GM21447 (cell line): Measurements from ENCODE around the gene APPL2.

Experiments used
- ATAC-seq: cut with Tn5 transposase; IDR thresholded peaks from one replicate; pipeline ENCODE4 v1.9.1; 2021; ENCODE audit not compliant: unreplicated experiment

APPL2 gene

DNA sequence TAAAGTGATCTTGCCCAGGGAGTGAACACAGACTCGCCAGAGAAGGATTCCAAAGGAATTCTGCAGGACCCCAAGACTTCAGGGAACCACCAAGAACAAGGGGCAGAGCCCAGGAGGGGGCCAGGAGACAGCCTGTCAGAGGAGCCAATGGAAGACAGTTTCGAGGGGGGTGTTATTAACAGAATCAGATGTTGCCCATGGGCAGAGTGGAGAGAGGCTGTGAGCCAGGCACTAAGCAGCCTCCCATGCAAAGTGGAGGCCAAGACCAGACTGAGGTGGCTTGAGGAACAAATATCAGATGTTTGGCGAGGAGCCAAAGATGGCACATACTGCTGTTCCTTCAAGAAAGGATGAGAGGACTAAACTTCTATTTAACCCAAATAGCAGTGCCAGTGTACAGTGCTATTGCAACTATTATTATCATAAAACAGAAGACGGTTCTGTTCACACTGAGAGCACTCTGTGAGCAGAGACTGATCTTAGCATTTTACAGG is 12.6 kb downstream of the APPL2 start:
- ATAC-seq: no peak

DNA sequence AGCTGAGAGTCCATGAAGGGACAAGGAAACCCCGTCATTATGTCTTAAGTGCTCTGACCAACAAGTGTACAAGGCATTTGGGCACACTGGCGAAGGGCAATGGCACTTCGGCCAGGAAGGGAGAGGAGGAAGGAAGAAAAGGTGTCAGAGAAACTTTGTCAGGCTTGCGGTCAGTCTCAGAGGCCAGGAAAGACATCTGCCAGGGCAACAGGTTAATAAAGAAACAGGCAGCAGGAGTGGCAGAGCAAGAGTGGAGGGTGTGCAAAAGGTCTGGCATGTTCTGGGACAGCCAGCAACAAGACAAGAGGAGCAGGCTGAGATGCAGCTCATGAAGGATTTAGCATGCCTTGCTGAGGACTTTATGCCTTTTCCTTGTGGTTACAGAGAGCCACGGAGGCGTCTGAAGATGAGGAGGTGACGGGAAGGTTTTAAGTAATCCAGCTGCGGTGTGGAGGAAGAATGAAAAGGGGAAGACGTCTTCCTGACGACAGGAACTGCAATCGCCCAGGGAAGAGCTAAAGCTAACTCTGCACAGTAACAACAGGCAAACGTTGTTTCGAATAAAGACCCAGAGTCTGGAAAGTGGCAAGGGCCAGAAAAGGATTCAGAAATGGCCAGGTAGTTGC is 13.1 kb downstream of the APPL2 start:
- ATAC-seq: no peak

DNA sequence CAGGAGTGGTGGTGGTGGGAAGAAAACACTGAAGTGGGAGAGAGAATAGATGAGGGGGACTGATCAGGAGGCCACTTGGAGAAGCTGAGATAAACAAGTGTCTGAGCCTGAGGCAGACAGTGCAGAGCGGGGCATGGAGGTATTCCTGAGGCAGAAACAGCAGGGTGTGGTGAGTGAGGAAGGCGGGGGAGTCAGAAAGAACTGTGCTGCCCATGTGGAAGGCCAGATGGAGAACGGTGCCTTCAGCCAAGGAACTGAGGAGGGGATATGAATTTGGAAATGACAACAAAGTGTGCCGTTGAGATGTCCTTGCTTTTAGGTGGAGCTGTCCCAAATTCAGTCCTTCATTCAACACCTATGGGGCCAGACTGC is 13.7 kb downstream of the APPL2 start:
- no peak for ATAC-seq

GRCh38 chr12:105221583-105222283 is 14.2 kb downstream of the APPL2 start:
- no peak for ATAC-seq

- no peak for ATAC-seq
These were observed 15.1 kb downstream of the APPL2 start for GRCh38 chr12:105220929-105221290.

- no peak for ATAC-seq
These were observed 15.6 kb downstream of the APPL2 start for GRCh38 chr12:105220150-105220928.

- no peak for ATAC-seq
These were observed 16.5 kb downstream of the APPL2 start for GRCh38 chr12:105219261-105220028.

- no peak for ATAC-seq
These were observed 17.5 kb downstream of the APPL2 start for GRCh38 chr12:105218434-105218833.

DNA sequence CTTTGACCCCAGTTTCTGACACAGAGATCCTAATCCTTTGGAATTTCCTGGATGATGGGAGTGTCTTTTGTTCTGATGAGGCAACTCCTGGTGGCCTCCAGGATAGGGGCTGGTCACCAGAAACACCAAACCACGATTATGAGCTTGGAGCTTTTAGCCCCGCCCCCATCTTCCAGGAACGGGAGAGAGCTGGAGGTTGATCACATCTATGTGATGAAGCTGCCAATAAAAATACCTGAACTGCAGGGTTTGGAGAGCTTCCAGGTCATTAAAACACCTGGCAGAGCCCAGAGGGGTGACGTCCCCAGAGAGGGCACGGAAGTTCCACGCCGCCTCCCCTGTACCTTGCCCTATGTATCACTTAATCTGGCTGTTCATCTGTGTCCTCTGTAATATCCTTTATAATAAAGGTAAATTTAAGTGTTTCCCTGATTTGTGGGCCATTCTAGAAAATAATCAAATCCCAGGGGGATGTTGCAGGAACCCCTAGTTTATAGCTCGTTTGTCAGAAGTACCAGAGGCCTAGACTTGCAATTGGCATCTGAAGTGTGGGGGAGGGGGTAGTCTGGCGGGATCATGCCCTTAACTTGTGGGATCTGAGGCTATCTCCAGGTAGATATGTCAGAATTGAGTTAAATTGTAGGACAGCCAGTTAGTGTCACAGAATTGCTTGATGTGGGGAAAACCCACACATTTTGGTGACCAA is 21.2 kb downstream of the APPL2 start:
- ATAC-seq: no peak

GRCh38 chr12:105214148-105214547 is 21.8 kb downstream of the APPL2 start:
- no peak for ATAC-seq

GRCh38 chr12:105212438-105212837 is 23.5 kb downstream of the APPL2 start:
- ATAC-seq: no peak

DNA sequence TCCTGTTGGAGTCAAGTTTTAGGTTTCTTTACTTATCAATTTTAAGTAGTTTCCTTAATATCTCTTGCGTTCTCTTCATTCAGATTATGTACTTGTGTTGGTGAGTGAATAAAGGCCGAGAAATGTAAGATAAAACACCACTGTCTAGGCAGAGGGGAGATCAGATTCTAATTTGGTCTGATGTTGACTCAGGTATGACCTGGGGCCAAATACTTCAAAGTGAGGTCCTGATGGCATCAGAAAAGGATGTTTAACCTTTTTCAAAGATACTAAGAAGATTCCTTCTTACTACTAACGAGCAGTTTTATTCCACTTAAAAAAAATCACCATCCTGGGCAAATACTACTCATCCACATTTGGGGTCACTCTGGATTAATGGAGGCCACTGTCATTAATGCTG is 26.9 kb downstream of the APPL2 start:
- ATAC-seq: no peak

- no peak for ATAC-seq
These were observed 29.1 kb downstream of the APPL2 start for GRCh38 chr12:105206686-105207374.

- no peak for ATAC-seq
These were observed 30.5 kb downstream of the APPL2 start for GRCh38 chr12:105205322-105206048.

DNA sequence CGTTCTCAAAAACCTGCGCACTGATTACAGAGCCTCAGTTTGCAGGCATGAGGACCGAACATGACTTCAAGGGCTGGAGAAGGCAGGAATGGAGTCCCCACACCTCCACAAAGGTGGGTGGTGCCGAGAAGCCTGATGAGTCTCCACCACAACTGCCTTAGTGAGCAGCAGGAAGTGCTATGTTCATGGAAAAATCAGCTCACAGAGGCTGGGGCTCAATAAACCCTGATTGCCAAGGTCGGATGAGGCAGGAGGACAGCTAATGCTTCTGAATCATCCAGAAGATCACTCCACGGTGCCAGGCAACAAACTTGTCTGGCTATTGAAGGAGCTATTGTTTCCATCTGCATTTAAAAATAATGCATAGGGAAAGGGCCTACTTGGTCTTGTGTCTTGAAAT is 31.1 kb downstream of the APPL2 start:
- no peak for ATAC-seq

DNA sequence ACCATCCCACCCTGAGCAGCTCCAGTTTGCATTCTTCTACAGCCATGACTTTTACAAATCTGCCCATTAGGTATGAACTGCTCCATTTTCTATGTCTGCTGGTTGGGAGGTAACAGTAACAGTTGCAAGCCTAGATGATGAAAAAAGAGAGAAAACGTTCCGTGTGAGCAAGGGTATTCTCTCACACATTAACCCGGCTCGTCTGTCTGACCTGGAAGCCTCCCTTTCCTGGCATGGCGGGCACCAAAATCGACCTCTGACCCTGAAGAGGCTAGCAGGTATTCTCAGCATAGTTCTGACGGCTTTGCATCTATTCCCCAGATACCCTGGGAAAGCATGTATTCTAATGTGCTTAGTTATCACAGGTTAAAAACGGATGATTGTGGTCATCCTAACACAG is 31.8 kb downstream of the APPL2 start:
- no peak for ATAC-seq

DNA sequence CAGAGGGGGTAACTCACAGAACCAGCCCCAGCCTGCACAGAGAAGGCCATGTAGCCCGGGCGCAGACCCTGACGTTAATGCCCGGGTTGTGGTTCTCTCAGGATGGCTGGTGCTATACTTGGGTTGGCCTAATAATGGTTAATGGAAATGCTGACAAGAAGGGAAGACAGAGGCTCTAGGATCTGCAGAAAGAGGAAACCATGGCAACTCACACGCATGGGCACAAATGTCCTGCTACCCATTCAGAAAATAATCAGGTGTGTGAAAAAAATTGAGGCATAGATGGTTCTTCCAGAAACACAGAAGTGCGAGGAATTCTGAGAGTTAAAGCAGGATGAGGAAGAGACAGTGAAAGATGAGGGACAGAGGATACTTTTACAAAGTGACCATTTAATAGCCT is 33.8 kb downstream of the APPL2 start:
- ATAC-seq: no peak

GRCh38 chr12:105201299-105201698 is 34.7 kb downstream of the APPL2 start:
- no peak for ATAC-seq

DNA sequence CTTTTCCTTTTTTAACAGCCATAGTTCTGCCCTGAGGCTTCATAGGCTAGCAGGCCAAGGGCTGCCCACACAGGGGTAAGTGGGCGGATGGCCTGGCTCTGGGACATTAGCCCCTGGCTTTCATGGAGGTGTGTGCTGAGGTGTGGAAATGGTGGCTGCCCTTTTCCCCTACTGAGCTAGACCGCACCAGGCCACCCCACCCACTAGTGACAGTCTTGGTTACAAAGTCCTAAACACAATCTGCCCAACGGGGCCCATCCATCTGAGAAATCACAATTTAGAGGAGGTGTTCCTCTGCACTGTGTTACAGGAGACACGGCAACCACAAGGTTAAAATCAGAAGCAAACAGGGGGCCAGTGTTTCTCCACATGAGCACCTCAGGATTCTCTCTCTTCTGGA is 35.6 kb downstream of the APPL2 start:
- ATAC-seq: no peak
